H1 (cell line): ENCODE measurements around the gene THAP7. TPM values are rescaled to one million over a fixed set of nuclear protein-coding genes. Genes with fewer than 3 reads are reported as not detected.

Source experiments
- CTCF ChIA-PET: fragments of 300-600 bp; sonication (Branson Sonifier 250); formaldehyde crosslinking; loops from one replicate; lab custom pipeline; 2021; ENCODE audit not compliant: partially characterized antibody; lab: Charles Lee
- POLR2A ChIA-PET: fragments of 300-600 bp; sonication (Branson Sonifier 250); formaldehyde crosslinking; loops from one replicate; lab custom pipeline; 2021; ENCODE audit warnings: inconsistent platforms; ENCODE audit not compliant: partially characterized antibody; lab: Charles Lee
- DNase-seq, 2 experiments: peaks; one replicate each; pipeline versions ENCODE4 v3.0.0 to v3.0.0-alpha.2; 2010 to 2022; ENCODE audit warnings: low spot score in 2 of 2, low read depth in 1 of 2, mixed read lengths in 1 of 2
- FAIRE-seq: peaks from 2 replicates; lab custom pipeline; 2011; peaks lifted over from hg19 to GRCh38; lab: Jason Lieb, UNC
- H2AFZ ChIP-seq: 2 replicates; pipeline ENCODE4 v1.8.1; 2012; ENCODE audit warnings: low read length, inconsistent platforms
- H2AK5ac ChIP-seq: 2 replicates; pipeline ENCODE4 v1.6.1; 2013; ENCODE audit warnings: low read depth, low read length
- H2BK120ac ChIP-seq: replicated peaks from 2 replicates; pipeline ENCODE3; 2013; ENCODE audit warnings: low read depth, low read length, inconsistent platforms
- H2BK12ac ChIP-seq: 2 replicates; pipeline ENCODE4 v1.6.1; 2013; ENCODE audit warnings: low read depth, low read length
- H2BK15ac ChIP-seq: 2 replicates; pipeline ENCODE4 v1.6.1; 2013; ENCODE audit warnings: low read length
- H2BK20ac ChIP-seq: 2 replicates; pipeline ENCODE4 v1.6.1; 2013; ENCODE audit warnings: low read length
- H2BK5ac ChIP-seq: 2 replicates; pipeline ENCODE4 v1.6.1; 2013; ENCODE audit warnings: low read depth, low read length
- H3K14ac ChIP-seq: 2 replicates; pipeline ENCODE4 v1.6.1; 2013; ENCODE audit warnings: inconsistent platforms; ENCODE audit not compliant: insufficient read length
- H3K18ac ChIP-seq: 2 replicates; pipeline ENCODE4 v1.6.1; 2013; ENCODE audit warnings: low read length; ENCODE audit errors: extremely low read depth
- H3K23ac ChIP-seq: 2 replicates; pipeline ENCODE4 v1.6.1; 2013; ENCODE audit warnings: inconsistent platforms; ENCODE audit not compliant: insufficient read length
- H3K23me2 ChIP-seq: 2 replicates; pipeline ENCODE4 v1.6.1; 2013; ENCODE audit warnings: low read depth, low read length
- H3K27ac ChIP-seq: 2 replicates; pipeline ENCODE4 v1.6.1; 2011; ENCODE audit warnings: low read depth, low read length, inconsistent platforms
- H3K27me3 ChIP-seq, 4 experiments: replicated peaks in 1 of 4; 1 replicate in 1 of 4; 2 replicates in 3 of 4; pipeline versions ENCODE4 v1.6.1 to v1.8.1; 2011 to 2013; ENCODE audit warnings: low read length in 3 of 4, mild to moderate bottlenecking in 3 of 4, inconsistent platforms in 2 of 4, mixed read lengths in 2 of 4, moderate library complexity in 1 of 4; ENCODE audit not compliant: control insufficient read depth in 3 of 4, insufficient read depth in 3 of 4; ENCODE audit errors: extremely low read depth in 1 of 4
- H3K36me3 ChIP-seq, 4 experiments: 2 replicates each; pipeline versions ENCODE4 v1.6.1 to v1.8.1; 2011 to 2013; ENCODE audit warnings: mild to moderate bottlenecking in 4 of 4, low read length in 3 of 4, moderate library complexity in 2 of 4, control low read depth in 1 of 4, inconsistent platforms in 1 of 4; ENCODE audit not compliant: insufficient read depth in 4 of 4, control insufficient read depth in 2 of 4
- H3K4ac ChIP-seq: replicated peaks from 2 replicates; pipeline ENCODE3; 2013; ENCODE audit warnings: low read length, low read depth, mixed read lengths, inconsistent platforms; ENCODE audit not compliant: insufficient read length
- H3K4me1 ChIP-seq, 4 experiments: replicated peaks in 1 of 4; 1 replicate in 1 of 4; 2 replicates in 3 of 4; pipeline versions ENCODE4 v1.6.1 to v1.8.1; 2011 to 2013; ENCODE audit warnings: low read length in 3 of 4, inconsistent platforms in 2 of 4, mixed read lengths in 1 of 4; ENCODE audit not compliant: insufficient read depth in 4 of 4, control insufficient read depth in 3 of 4
- H3K4me2 ChIP-seq, 2 experiments: 2 replicates each; pipeline versions ENCODE4 v1.6.1 to v1.8.1; 2011 to 2013; ENCODE audit warnings: low read depth in 2 of 2, low read length in 2 of 2, control low read depth in 1 of 2, inconsistent platforms in 1 of 2, mild to moderate bottlenecking in 1 of 2; ENCODE audit not compliant: insufficient read depth in 1 of 2
- H3K4me3 ChIP-seq, 4 experiments: fragments of 200-600, 300-600 bp in 1 of 4; sonication (generic), shearing (Covaris generic), sonication (Bioruptor Twin) in 1 of 4; 2 replicates each; pipeline versions ENCODE4 v1.5.1 to v1.8.1; 2011 to 2016; ENCODE audit warnings: low read length in 4 of 4, low read depth in 3 of 4, control low read depth in 2 of 4, inconsistent platforms in 2 of 4, mild to moderate bottlenecking in 2 of 4, mixed read lengths in 1 of 4, moderate library complexity in 1 of 4; ENCODE audit not compliant: insufficient read depth in 2 of 4; ENCODE audit errors: extremely low read depth in 1 of 4
- H3K56ac ChIP-seq: replicated peaks from 2 replicates; pipeline ENCODE3; 2013; ENCODE audit warnings: low read depth, mild to moderate bottlenecking, mixed read lengths, low read length, inconsistent platforms; ENCODE audit not compliant: insufficient read length
- H3K79me1 ChIP-seq: 2 replicates; pipeline ENCODE4 v1.6.1; 2013; ENCODE audit warnings: low read depth, low read length, control low read depth
- H3K79me2 ChIP-seq, 2 experiments: 2 replicates each; pipeline versions ENCODE4 v1.6.1 to v1.8.1; 2012 to 2013; ENCODE audit warnings: low read length in 2 of 2, mild to moderate bottlenecking in 2 of 2, inconsistent platforms in 1 of 2; ENCODE audit not compliant: insufficient read depth in 2 of 2, control insufficient read depth in 1 of 2
- H3K9ac ChIP-seq, 4 experiments: replicated peaks in 1 of 4; 1 replicate in 1 of 4; 2 replicates in 3 of 4; pipeline versions ENCODE4 v1.6.1 to v1.8.1; 2011 to 2013; ENCODE audit warnings: low read depth in 3 of 4, low read length in 3 of 4, control low read depth in 2 of 4, mild to moderate bottlenecking in 2 of 4, moderate library complexity in 2 of 4, inconsistent platforms in 1 of 4; ENCODE audit errors: extremely low read depth in 1 of 4
- H3K9me3 ChIP-seq, 2 experiments: 2 replicates each; pipeline versions ENCODE4 v1.6.1 to v1.8.1; 2012 to 2013; ENCODE audit warnings: mild to moderate bottlenecking in 2 of 2, moderate library complexity in 2 of 2, control low read depth in 1 of 2, inconsistent platforms in 1 of 2, low read depth in 1 of 2, low read length in 1 of 2, mixed read lengths in 1 of 2; ENCODE audit not compliant: insufficient read depth in 2 of 2
- H4K20me1 ChIP-seq, 2 experiments: replicated peaks in 1 of 2; 2 replicates each; pipeline versions ENCODE3 to v1.8.1; 2011 to 2013; ENCODE audit warnings: inconsistent platforms in 2 of 2, low read length in 2 of 2, mild to moderate bottlenecking in 1 of 2; ENCODE audit not compliant: insufficient read depth in 2 of 2, control insufficient read depth in 1 of 2
- H4K5ac ChIP-seq: 2 replicates; pipeline ENCODE4 v1.6.1; 2013; ENCODE audit warnings: low read length, low read depth, mixed read lengths, inconsistent platforms; ENCODE audit not compliant: insufficient read length
- H4K8ac ChIP-seq: 2 replicates; pipeline ENCODE4 v1.8.0; 2013; ENCODE audit warnings: mild to moderate bottlenecking, moderate library complexity, low read length, inconsistent platforms; ENCODE audit not compliant: insufficient read depth; ENCODE audit errors: extremely low read depth
- H4K91ac ChIP-seq: replicated peaks from 2 replicates; pipeline ENCODE3; 2013; ENCODE audit warnings: low read length, mixed read lengths, inconsistent platforms; ENCODE audit not compliant: insufficient read length
- ATF3 ChIP-seq: IDR thresholded peaks from 2 replicates; pipeline ENCODE4 v1.6.1; 2011; ENCODE audit warnings: low read depth, mild to moderate bottlenecking, low read length; ENCODE audit not compliant: insufficient read depth
- BACH1 ChIP-seq: IDR thresholded peaks from 2 replicates; pipeline ENCODE4 v1.6.1; 2012; ENCODE audit warnings: low read length, improper control_type of control experiment
- CBX8 ChIP-seq: fragments of 300-800, 300-1000 bp; sonication (generic); IDR thresholded peaks from 2 replicates; pipeline ENCODE4 v1.7.1; 2016; ENCODE audit warnings: low read depth, low read length, borderline replicate concordance
- CREB1 ChIP-seq: IDR thresholded peaks from 2 replicates; pipeline ENCODE4 v1.6.1; 2012; ENCODE audit warnings: inconsistent platforms
- KDM5A ChIP-seq: fragments of 200-600 bp; IDR thresholded peaks from 2 replicates; pipeline ENCODE4 v1.7.1; 2012; ENCODE audit warnings: mild to moderate bottlenecking, low read length, inconsistent platforms, mixed read lengths
- POLR2A ChIP-seq, 2 experiments: IDR thresholded peaks; 1 replicate in 1 of 2; 2 replicates in 1 of 2; pipeline ENCODE4 v1.6.1; 2011; ENCODE audit warnings: low read depth in 2 of 2, low read length in 2 of 2, mild to moderate bottlenecking in 2 of 2; ENCODE audit errors: control extremely low read depth in 1 of 2
- WGBS, 2 experiments: shearing (Covaris generic) in 1 of 2; methylation state at CpG; one replicate each; pipeline versions ENCODE4 v1.1.6 to v1.1.7; 2013 to 2015; ENCODE audit warnings: low lambda C conversion rate in 2 of 2, mixed read lengths in 2 of 2, inconsistent platforms in 1 of 2, low coverage in 1 of 2, missing lambda C conversion rate in 1 of 2; ENCODE audit not compliant: insufficient replicate concordance in 2 of 2, insufficient coverage in 1 of 2, insufficient read length in 1 of 2; ENCODE audit errors: extremely low coverage in 1 of 2, missing lambda C conversion rate in 1 of 2; 5-methylcytosine and 5-hydroxymethylcytosine counted together
- polyA plus RNA-seq, 7 experiments: library from polyadenylated mRNA; depleted of rRNA in 3 of 7; stranded (reverse) in 5 of 7; unstranded in 2 of 7; fragments of >200 nt in 5 of 7; fragments of 200-250 nt in 2 of 7; gene quantifications; 1 replicate in 5 of 7; 2 replicates in 1 of 7; 4 replicates in 1 of 7; pipeline versions ENCODE4 v1.2.1 to v1.2.3, GENCODE V29; 2011 to 2013; ENCODE audit warnings: missing spikeins in 2 of 7, mixed read lengths in 2 of 7
- total RNA-seq: library from RNA; stranded (reverse); fragmentation: NEBNext Ultra II Directional; extraction: Animal tissue kit (Norgen Biotek cat#: 25700); gene quantifications from 2 replicates; pipeline ENCODE4 v1.2.1, GENCODE V29; 2021

Gene THAP7
- total and polyA plus RNA-seq, 2 of the 8 experiments (the other 6 are each of a cell fraction or from before 2014, with no cell fraction given): 16.9 to 32.5 TPM

- Histone ChIP-seq H2AK5ac (no peak overlapping the region), H4K8ac (peak overlapping the region; percentile 51; the same call in 1 of the 2 replicates), H3K27me3 (peaks cover 6 to 30% (median 26%) of the 10 kb centered on the region in 4 experiments), H2BK120ac (no peak overlapping the region), H4K91ac (peak overlapping the region; percentile 27), H2BK20ac (no peak overlapping the region), H3K4me1 (peaks cover 0 to 5% (median 3%) of the 10 kb centered on the region in 4 experiments; a peak in 3 of 7 replicates), H2BK15ac (no peak overlapping the region), H3K79me2 (no peaks in the 10 kb centered on the region), H2AFZ (no peak overlapping the region), H4K5ac (no peak overlapping the region), H3K4me2 (no peak overlapping the region), H3K23ac (no peak overlapping the region), H2BK5ac (no peak overlapping the region), H3K9me3 (no peaks in the 10 kb centered on the region), H3K23me2 (peaks cover 9% of the 10 kb centered on the region; the same call in 1 of the 2 replicates), H3K79me1 (no peaks in the 10 kb centered on the region), H3K36me3 (no peaks in the 10 kb centered on the region), H3K27ac (no peak overlapping the region), H3K9ac (no peak overlapping the region), H3K18ac (no peak overlapping the region; the same call in 1 of the 2 replicates), H3K4me3 (no peak overlapping the region), H3K4ac (no peak overlapping the region), H2BK12ac (no peak overlapping the region), H3K56ac (no peak overlapping the region), H4K20me1 (no peaks in the 10 kb centered on the region), H3K14ac (no peak overlapping the region)
- ChIA-PET CTCF (interaction anchor here (0.9 to 1.5 kb wide), 5 partner anchors 9 to 143 kb away, joined by 3 to 4 read pairs (median 3); partner anchors contain the start of gene THAP7), POLR2A (no interaction called here)
- FAIRE-seq (no peak), DNase-seq (no peak)
- WGBS, 2 experiments: 91% methylated on average over 13 of the region's 13 CpGs; no CpG with 5 or more reads in 1 of the 2 experiments
- TF ChIP-seq POLR2A (IDR thresholded peaks at IDR 0.05; ENCODE audit: control extremely low read depth in 1 of 2, low read depth in 2 of 2, low read length in 2 of 2) (no peak), BACH1 (no peak), ATF3 (no peak), CREB1 (no peak), CBX8 (no peak), KDM5A (no peak)
Observed at GRCh38 chr22:21028277-21029251, 26.6 kb upstream of the THAP7 start.
